HEK293 (cell line): Measurements from ENCODE around the gene MYORG.

Experiments used
- CTCF ChIA-PET: fragments of 350-600 bp; formaldehyde crosslinking; extraction: SDS; loops from one replicate; lab custom pipeline; 2021; ENCODE audit warnings: antibody characterized with exemption; lab: Yijun Ruan, JAX
- POLR2A ChIA-PET: fragments of 300-600 bp; formaldehyde crosslinking; extraction: SDS; loops from one replicate; lab custom pipeline; 2020; ENCODE audit warnings: antibody characterized with exemption, inconsistent platforms; lab: Yijun Ruan, JAX
- H3K27ac ChIP-seq: fragments of 200-500 bp; sonication (Bioruptor generic); 2 replicates; pipeline ENCODE4 v1.5.1; 2014; ENCODE audit warnings: low read depth, low read length, control low read depth, inconsistent platforms; ENCODE audit errors: extremely low read depth
- H3K36me3 ChIP-seq, 2 experiments: fragments of 200-500 bp in 1 of 2; sonication (Bioruptor generic) in 1 of 2; 1 replicate in 1 of 2; 2 replicates in 1 of 2; pipeline ENCODE4 v1.5.1; 2014 to 2017; ENCODE audit warnings: inconsistent platforms in 2 of 2, low read length in 2 of 2; ENCODE audit not compliant: control insufficient read depth in 2 of 2, insufficient read depth in 1 of 2
- H3K4me1 ChIP-seq: fragments of 200-500 bp; sonication (Bioruptor generic); 2 replicates; pipeline ENCODE4 v1.5.1; 2014; ENCODE audit warnings: mild to moderate bottlenecking, low read length, inconsistent platforms; ENCODE audit not compliant: control insufficient read depth, insufficient read depth
- H3K4me3 ChIP-seq: 2 replicates; pipeline ENCODE4 v1.5.1; 2011; ENCODE audit warnings: low read depth, mild to moderate bottlenecking, control low read depth, low read length, moderate library complexity
- H3K9me3 ChIP-seq: fragments of 200-500 bp; sonication (Bioruptor generic); 2 replicates; pipeline ENCODE4 v1.5.1; 2014; ENCODE audit warnings: low read depth, low read length, inconsistent platforms; ENCODE audit not compliant: control insufficient read depth, insufficient read depth
- GLI2 ChIP-seq: fragments of 450-650 bp; formaldehyde crosslinking; IDR thresholded peaks from 2 replicates; pipeline ENCODE4; 2017; ENCODE audit warnings: missing biosample characterization, missing genetic modification characterization, low read depth, borderline replicate concordance
- ZNF184 ChIP-seq: fragments of 450-650 bp; IDR thresholded peaks from 2 replicates; pipeline ENCODE4 v1.5.1; 2018; ENCODE audit warnings: missing biosample characterization, mild to moderate bottlenecking, missing genetic modification characterization
- ZNF394 ChIP-seq: fragments of 450-650 bp; formaldehyde crosslinking; IDR thresholded peaks from 2 replicates; pipeline ENCODE4 v1.5.1; 2016; ENCODE audit warnings: missing biosample characterization, missing genetic modification characterization, mild to moderate bottlenecking, moderate library complexity, borderline replicate concordance
- ZNF473 ChIP-seq: fragments of 450-650 bp; formaldehyde crosslinking; IDR thresholded peaks from 2 replicates; pipeline ENCODE4 v1.5.1; 2017; ENCODE audit warnings: missing biosample characterization, missing genetic modification characterization
- ZNF555 ChIP-seq: fragments of 450-650 bp; formaldehyde crosslinking; conservative IDR thresholded peaks from 2 replicates; pipeline ENCODE4 v1.5.1; 2017; ENCODE audit warnings: missing biosample characterization, mild to moderate bottlenecking, missing genetic modification characterization, inconsistent platforms
- ZNF707 ChIP-seq: fragments of 450-650 bp; formaldehyde crosslinking; IDR thresholded peaks from 2 replicates; pipeline ENCODE4 v1.5.1; 2016; ENCODE audit warnings: missing biosample characterization, missing genetic modification characterization
- ZNF76 ChIP-seq: fragments of 450-650 bp; formaldehyde crosslinking; IDR thresholded peaks from 2 replicates; pipeline ENCODE4; 2016; ENCODE audit warnings: low read depth, missing biosample characterization, missing genetic modification characterization, borderline replicate concordance
- ZNF777 ChIP-seq: fragments of 450-650 bp; formaldehyde crosslinking; IDR thresholded peaks from 2 replicates; pipeline ENCODE4 v1.5.1; 2017; ENCODE audit warnings: missing biosample characterization, missing genetic modification characterization, borderline replicate concordance
- ZNF785 ChIP-seq: fragments of 450-650 bp; formaldehyde crosslinking; IDR thresholded peaks from 2 replicates; pipeline ENCODE4 v1.5.1; 2016; ENCODE audit warnings: missing biosample characterization, missing genetic modification characterization
- TF ChIP-seq, protein P1 (sequence below): fragments of 450-650 bp; IDR thresholded peaks from 2 replicates; pipeline ENCODE4 v1.5.1; 2018; ENCODE audit warnings: missing biosample characterization, missing genetic modification characterization
- TF ChIP-seq, protein P2 (sequence below): fragments of 450-650 bp; formaldehyde crosslinking; IDR thresholded peaks from 2 replicates; pipeline ENCODE4 v1.5.1; 2016; ENCODE audit warnings: missing biosample characterization, missing genetic modification characterization, borderline replicate concordance
- TF ChIP-seq, protein P3 (sequence below): IDR thresholded peaks from 2 replicates; pipeline ENCODE4 v1.6.1; 2011; ENCODE audit warnings: mild to moderate bottlenecking, low read depth, low read length, borderline replicate concordance
- TF ChIP-seq, protein P4 (sequence below): fragments of 450-650 bp; formaldehyde crosslinking; IDR thresholded peaks from 2 replicates; pipeline ENCODE4 v1.5.1; 2017; ENCODE audit warnings: missing biosample characterization, mild to moderate bottlenecking, missing genetic modification characterization, moderate library complexity
- TF ChIP-seq, protein P5 (sequence below): fragments of 450-650 bp; formaldehyde crosslinking; IDR thresholded peaks from 2 replicates; pipeline ENCODE4 v1.5.1; 2016; ENCODE audit warnings: missing biosample characterization, missing genetic modification characterization, borderline replicate concordance
- TF ChIP-seq, protein P6 (sequence below): fragments of 450-650 bp; formaldehyde crosslinking; conservative IDR thresholded peaks from 2 replicates; pipeline ENCODE4 v1.5.1; 2016; ENCODE audit warnings: low read depth, missing biosample characterization, missing genetic modification characterization

The MYORG gene

DNA sequence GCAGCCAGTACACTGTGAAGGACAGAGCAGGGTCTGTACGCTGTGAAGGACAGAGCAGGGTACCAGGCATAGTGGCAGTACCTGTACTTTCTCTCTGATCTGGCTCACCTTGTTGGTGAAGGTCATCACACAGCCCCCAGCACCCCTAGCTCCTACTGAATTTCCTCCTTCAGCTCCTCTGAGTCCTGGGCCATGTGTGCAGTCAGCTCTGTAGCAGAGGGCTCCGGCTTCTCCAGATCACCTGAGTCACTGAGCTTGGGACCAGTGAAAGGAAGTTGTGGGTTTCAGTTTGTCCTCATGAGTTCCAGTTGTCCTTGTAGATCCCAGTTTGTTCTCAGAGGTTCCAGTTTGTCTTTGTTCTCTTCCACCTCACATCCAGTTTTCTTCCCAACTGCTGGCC is 41.8 kb downstream of the MYORG start (continued):
- TF ChIP-seq, protein P1, sequence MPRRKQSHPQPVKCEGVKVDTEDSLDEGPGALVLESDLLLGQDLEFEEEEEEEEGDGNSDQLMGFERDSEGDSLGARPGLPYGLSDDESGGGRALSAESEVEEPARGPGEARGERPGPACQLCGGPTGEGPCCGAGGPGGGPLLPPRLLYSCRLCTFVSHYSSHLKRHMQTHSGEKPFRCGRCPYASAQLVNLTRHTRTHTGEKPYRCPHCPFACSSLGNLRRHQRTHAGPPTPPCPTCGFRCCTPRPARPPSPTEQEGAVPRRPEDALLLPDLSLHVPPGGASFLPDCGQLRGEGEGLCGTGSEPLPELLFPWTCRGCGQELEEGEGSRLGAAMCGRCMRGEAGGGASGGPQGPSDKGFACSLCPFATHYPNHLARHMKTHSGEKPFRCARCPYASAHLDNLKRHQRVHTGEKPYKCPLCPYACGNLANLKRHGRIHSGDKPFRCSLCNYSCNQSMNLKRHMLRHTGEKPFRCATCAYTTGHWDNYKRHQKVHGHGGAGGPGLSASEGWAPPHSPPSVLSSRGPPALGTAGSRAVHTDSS (tag by site-specific recombination): no peak

DNA sequence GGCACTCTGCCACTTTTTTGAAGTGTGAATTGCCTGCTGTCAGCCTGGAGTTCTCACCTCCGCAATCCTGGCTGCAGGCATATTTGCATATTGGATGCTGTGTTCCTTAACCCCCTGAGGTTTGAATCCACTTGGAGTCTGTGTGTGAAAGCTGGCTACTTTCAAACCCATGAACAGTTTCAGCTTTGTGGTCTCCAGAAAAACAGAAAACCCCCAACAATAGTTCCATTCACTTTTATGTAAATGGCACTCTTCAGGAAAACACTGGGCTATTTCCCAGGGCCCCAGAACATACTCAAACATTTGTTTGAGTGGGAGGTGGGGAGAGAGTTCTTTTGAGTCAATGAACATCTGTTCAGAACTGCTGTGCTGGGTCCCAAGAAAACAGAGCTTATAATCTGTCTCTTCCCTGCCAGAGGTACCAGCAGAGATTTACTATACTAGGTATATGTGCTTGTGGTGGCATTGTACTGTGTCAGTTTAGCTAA is 42.3 kb downstream of the MYORG start:
- H3K27ac ChIP-seq: no peak overlapping the region
- TF ChIP-seq ZNF394: no peak
- TF ChIP-seq ZNF777 (tag by site-specific recombination): no peak
- TF ChIP-seq, protein P2, sequence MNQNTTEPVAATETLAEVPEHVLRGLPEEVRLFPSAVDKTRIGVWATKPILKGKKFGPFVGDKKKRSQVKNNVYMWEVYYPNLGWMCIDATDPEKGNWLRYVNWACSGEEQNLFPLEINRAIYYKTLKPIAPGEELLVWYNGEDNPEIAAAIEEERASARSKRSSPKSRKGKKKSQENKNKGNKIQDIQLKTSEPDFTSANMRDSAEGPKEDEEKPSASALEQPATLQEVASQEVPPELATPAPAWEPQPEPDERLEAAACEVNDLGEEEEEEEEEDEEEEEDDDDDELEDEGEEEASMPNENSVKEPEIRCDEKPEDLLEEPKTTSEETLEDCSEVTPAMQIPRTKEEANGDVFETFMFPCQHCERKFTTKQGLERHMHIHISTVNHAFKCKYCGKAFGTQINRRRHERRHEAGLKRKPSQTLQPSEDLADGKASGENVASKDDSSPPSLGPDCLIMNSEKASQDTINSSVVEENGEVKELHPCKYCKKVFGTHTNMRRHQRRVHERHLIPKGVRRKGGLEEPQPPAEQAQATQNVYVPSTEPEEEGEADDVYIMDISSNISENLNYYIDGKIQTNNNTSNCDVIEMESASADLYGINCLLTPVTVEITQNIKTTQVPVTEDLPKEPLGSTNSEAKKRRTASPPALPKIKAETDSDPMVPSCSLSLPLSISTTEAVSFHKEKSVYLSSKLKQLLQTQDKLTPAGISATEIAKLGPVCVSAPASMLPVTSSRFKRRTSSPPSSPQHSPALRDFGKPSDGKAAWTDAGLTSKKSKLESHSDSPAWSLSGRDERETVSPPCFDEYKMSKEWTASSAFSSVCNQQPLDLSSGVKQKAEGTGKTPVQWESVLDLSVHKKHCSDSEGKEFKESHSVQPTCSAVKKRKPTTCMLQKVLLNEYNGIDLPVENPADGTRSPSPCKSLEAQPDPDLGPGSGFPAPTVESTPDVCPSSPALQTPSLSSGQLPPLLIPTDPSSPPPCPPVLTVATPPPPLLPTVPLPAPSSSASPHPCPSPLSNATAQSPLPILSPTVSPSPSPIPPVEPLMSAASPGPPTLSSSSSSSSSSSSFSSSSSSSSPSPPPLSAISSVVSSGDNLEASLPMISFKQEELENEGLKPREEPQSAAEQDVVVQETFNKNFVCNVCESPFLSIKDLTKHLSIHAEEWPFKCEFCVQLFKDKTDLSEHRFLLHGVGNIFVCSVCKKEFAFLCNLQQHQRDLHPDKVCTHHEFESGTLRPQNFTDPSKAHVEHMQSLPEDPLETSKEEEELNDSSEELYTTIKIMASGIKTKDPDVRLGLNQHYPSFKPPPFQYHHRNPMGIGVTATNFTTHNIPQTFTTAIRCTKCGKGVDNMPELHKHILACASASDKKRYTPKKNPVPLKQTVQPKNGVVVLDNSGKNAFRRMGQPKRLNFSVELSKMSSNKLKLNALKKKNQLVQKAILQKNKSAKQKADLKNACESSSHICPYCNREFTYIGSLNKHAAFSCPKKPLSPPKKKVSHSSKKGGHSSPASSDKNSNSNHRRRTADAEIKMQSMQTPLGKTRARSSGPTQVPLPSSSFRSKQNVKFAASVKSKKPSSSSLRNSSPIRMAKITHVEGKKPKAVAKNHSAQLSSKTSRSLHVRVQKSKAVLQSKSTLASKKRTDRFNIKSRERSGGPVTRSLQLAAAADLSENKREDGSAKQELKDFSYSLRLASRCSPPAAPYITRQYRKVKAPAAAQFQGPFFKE (tag by site-specific recombination): no peak
- TF ChIP-seq ZNF785: no peak
- no peak for TF ChIP-seq ZNF707
- no peak for TF ChIP-seq ZNF184 (tag by site-specific recombination)
- no peak for TF ChIP-seq ZNF473 (tag by site-specific recombination)
- TF ChIP-seq, protein P3, sequence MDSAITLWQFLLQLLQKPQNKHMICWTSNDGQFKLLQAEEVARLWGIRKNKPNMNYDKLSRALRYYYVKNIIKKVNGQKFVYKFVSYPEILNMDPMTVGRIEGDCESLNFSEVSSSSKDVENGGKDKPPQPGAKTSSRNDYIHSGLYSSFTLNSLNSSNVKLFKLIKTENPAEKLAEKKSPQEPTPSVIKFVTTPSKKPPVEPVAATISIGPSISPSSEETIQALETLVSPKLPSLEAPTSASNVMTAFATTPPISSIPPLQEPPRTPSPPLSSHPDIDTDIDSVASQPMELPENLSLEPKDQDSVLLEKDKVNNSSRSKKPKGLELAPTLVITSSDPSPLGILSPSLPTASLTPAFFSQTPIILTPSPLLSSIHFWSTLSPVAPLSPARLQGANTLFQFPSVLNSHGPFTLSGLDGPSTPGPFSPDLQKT: no peak
- no peak for TF ChIP-seq ZNF76 (tag by site-specific recombination)
- TF ChIP-seq GLI2 (tag by site-specific recombination): no peak
- no peak for TF ChIP-seq ZNF555 (tag by site-specific recombination)
- no peaks in the 10 kb centered on the region for H3K9me3 ChIP-seq
- CTCF ChIA-PET: interaction anchor here (0.6 to 7.1 kb wide), 16 partner anchors 12 to 762 kb away, joined by 3 to 172 read pairs (median 4); partner anchors contain the start of gene MYORG
- POLR2A ChIA-PET: interaction anchor here (0.6 to 3.1 kb wide), 3 partner anchors 42 to 281 kb away, joined by 3 to 16 read pairs (median 6); partner anchors contain the start of gene MYORG
- H3K4me3 ChIP-seq: no peak overlapping the region
- no peaks in the 10 kb centered on the region for H3K4me1 ChIP-seq
- peaks cover 0 to 10% of the 10 kb centered on the region in 2 experiments; a peak in 2 of 3 replicates for H3K36me3 ChIP-seq

DNA sequence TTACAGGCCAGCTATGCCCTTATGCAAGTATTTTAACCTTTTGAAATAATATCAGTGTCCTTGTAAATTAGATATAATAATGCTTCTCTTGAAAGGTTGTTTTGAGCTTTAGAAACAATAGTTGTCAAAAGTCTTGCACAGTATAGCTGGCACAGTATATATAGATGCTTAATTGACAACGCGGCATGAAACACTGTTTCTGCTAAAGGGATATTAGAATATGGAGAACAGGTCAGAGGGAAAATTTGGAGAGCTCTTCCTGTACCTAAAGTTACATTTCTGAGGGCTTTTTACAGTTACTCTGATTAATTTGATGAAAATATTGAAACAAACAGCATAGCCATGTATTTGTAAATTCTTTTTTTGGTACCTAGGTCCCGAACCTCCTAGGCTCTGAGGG is 42.9 kb downstream of the MYORG start:
- no peaks in the 10 kb centered on the region for H3K9me3 ChIP-seq
- peaks cover 0 to 4% of the 10 kb centered on the region in 2 experiments; a peak in 1 of 3 replicates for H3K36me3 ChIP-seq
- H3K4me1 ChIP-seq: no peaks in the 10 kb centered on the region
- ChIA-PET POLR2A (interaction anchor here (0.6 to 3.1 kb wide), 5 partner anchors 8 to 282 kb away, joined by 3 to 16 read pairs (median 6); partner anchors contain the start of gene MYORG), CTCF (interaction anchor here (0.6 to 7.1 kb wide), 15 partner anchors 13 to 763 kb away, joined by 3 to 172 read pairs (median 4); partner anchors contain the start of gene MYORG)
- no peak overlapping the region for H3K27ac ChIP-seq
- no peak overlapping the region for H3K4me3 ChIP-seq
- TF ChIP-seq, protein P4, sequence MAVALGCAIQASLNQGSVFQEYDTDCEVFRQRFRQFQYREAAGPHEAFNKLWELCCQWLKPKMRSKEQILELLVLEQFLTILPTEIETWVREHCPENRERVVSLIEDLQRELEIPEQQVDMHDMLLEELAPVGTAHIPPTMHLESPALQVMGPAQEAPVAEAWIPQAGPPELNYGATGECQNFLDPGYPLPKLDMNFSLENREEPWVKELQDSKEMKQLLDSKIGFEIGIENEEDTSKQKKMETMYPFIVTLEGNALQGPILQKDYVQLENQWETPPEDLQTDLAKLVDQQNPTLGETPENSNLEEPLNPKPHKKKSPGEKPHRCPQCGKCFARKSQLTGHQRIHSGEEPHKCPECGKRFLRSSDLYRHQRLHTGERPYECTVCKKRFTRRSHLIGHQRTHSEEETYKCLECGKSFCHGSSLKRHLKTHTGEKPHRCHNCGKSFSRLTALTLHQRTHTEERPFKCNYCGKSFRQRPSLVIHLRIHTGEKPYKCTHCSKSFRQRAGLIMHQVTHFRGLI (tag by site-specific recombination): no peak
- TF ChIP-seq, protein P5, sequence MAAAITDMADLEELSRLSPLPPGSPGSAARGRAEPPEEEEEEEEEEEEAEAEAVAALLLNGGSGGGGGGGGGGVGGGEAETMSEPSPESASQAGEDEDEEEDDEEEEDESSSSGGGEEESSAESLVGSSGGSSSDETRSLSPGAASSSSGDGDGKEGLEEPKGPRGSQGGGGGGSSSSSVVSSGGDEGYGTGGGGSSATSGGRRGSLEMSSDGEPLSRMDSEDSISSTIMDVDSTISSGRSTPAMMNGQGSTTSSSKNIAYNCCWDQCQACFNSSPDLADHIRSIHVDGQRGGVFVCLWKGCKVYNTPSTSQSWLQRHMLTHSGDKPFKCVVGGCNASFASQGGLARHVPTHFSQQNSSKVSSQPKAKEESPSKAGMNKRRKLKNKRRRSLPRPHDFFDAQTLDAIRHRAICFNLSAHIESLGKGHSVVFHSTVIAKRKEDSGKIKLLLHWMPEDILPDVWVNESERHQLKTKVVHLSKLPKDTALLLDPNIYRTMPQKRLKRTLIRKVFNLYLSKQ (tag by site-specific recombination): no peak
- TF ChIP-seq, protein P6, sequence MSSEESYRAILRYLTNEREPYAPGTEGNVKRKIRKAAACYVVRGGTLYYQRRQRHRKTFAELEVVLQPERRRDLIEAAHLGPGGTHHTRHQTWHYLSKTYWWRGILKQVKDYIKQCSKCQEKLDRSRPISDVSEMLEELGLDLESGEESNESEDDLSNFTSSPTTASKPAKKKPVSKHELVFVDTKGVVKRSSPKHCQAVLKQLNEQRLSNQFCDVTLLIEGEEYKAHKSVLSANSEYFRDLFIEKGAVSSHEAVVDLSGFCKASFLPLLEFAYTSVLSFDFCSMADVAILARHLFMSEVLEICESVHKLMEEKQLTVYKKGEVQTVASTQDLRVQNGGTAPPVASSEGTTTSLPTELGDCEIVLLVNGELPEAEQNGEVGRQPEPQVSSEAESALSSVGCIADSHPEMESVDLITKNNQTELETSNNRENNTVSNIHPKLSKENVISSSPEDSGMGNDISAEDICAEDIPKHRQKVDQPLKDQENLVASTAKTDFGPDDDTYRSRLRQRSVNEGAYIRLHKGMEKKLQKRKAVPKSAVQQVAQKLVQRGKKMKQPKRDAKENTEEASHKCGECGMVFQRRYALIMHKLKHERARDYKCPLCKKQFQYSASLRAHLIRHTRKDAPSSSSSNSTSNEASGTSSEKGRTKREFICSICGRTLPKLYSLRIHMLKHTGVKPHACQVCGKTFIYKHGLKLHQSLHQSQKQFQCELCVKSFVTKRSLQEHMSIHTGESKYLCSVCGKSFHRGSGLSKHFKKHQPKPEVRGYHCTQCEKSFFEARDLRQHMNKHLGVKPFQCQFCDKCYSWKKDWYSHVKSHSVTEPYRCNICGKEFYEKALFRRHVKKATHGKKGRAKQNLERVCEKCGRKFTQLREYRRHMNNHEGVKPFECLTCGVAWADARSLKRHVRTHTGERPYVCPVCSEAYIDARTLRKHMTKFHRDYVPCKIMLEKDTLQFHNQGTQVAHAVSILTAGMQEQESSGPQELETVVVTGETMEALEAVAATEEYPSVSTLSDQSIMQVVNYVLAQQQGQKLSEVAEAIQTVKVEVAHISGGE (tag by site-specific recombination): no peak
